Thyroid gland (tissue), 4 donors: Measurements from ENCODE around the gene RASGRF1.

Experiments
- POLR2A ChIP-seq, 2 donors: fragments of 450-650 bp; IDR thresholded peaks; one replicate each; pipeline ENCODE4 v1.6.1; 2017; ENCODE audit warnings: antibody characterized with exemption in 2 of 2, mild to moderate bottlenecking in 2 of 2, moderate library complexity in 1 of 2
- TF ChIP-seq, protein P1 (sequence below), 6 experiments: fragments of 200-600 bp in 3 of 6; fragments of 450-650 bp in 3 of 6; sonication (generic) in 3 of 6; IDR thresholded peaks; one replicate each; pipeline ENCODE4 v1.5.1; 2016 to 2019; ENCODE audit warnings: antibody characterized with exemption in 6 of 6, mild to moderate bottlenecking in 2 of 6, inconsistent platforms in 1 of 6, moderate library complexity in 1 of 6

GRCh38 chr15:79121571-79121970, 31.0 kb upstream of the RASGRF1 start:
- no peak for TF ChIP-seq POLR2A (IDR thresholded peaks at IDR 0.05)
- TF ChIP-seq, protein P1, sequence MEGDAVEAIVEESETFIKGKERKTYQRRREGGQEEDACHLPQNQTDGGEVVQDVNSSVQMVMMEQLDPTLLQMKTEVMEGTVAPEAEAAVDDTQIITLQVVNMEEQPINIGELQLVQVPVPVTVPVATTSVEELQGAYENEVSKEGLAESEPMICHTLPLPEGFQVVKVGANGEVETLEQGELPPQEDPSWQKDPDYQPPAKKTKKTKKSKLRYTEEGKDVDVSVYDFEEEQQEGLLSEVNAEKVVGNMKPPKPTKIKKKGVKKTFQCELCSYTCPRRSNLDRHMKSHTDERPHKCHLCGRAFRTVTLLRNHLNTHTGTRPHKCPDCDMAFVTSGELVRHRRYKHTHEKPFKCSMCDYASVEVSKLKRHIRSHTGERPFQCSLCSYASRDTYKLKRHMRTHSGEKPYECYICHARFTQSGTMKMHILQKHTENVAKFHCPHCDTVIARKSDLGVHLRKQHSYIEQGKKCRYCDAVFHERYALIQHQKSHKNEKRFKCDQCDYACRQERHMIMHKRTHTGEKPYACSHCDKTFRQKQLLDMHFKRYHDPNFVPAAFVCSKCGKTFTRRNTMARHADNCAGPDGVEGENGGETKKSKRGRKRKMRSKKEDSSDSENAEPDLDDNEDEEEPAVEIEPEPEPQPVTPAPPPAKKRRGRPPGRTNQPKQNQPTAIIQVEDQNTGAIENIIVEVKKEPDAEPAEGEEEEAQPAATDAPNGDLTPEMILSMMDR (IDR thresholded peaks at IDR 0.05) = no peak
